H1 (cell line): ENCODE results near the gene SRGAP2. TPM values are rescaled to one million over a fixed set of nuclear protein-coding genes. Genes with fewer than 3 reads are reported as not detected.
"Not testable (repeated sequence)": the region's sequence is repeated elsewhere in the genome, so short reads cannot be mapped to it uniquely, and the experiment has no call there.

Experiments used
- CTCF ChIA-PET: fragments of 300-600 bp; sonication (Branson Sonifier 250); formaldehyde crosslinking; loops from one replicate; lab custom pipeline; 2021; ENCODE audit not compliant: partially characterized antibody; lab: Charles Lee
- POLR2A ChIA-PET: fragments of 300-600 bp; sonication (Branson Sonifier 250); formaldehyde crosslinking; loops from one replicate; lab custom pipeline; 2021; ENCODE audit warnings: inconsistent platforms; ENCODE audit not compliant: partially characterized antibody; lab: Charles Lee
- DNase-seq, 2 experiments: peaks; one replicate each; pipeline versions ENCODE4 v3.0.0 to v3.0.0-alpha.2; 2010 to 2022; ENCODE audit warnings: low spot score in 2 of 2, low read depth in 1 of 2, mixed read lengths in 1 of 2
- FAIRE-seq: peaks from 2 replicates; lab custom pipeline; 2011; peaks lifted over from hg19 to GRCh38; lab: Jason Lieb, UNC
- H2AFZ ChIP-seq: 2 replicates; pipeline ENCODE4 v1.8.1; 2012; ENCODE audit warnings: low read length, inconsistent platforms
- H2AK5ac ChIP-seq: 2 replicates; pipeline ENCODE4 v1.6.1; 2013; ENCODE audit warnings: low read depth, low read length
- H2BK120ac ChIP-seq: replicated peaks from 2 replicates; pipeline ENCODE3; 2013; ENCODE audit warnings: low read depth, low read length, inconsistent platforms
- H2BK12ac ChIP-seq: 2 replicates; pipeline ENCODE4 v1.6.1; 2013; ENCODE audit warnings: low read depth, low read length
- H2BK15ac ChIP-seq: 2 replicates; pipeline ENCODE4 v1.6.1; 2013; ENCODE audit warnings: low read length
- H2BK20ac ChIP-seq: 2 replicates; pipeline ENCODE4 v1.6.1; 2013; ENCODE audit warnings: low read length
- H2BK5ac ChIP-seq: 2 replicates; pipeline ENCODE4 v1.6.1; 2013; ENCODE audit warnings: low read depth, low read length
- H3K14ac ChIP-seq: 2 replicates; pipeline ENCODE4 v1.6.1; 2013; ENCODE audit warnings: inconsistent platforms; ENCODE audit not compliant: insufficient read length
- H3K18ac ChIP-seq: 2 replicates; pipeline ENCODE4 v1.6.1; 2013; ENCODE audit warnings: low read length; ENCODE audit errors: extremely low read depth
- H3K23ac ChIP-seq: 2 replicates; pipeline ENCODE4 v1.6.1; 2013; ENCODE audit warnings: inconsistent platforms; ENCODE audit not compliant: insufficient read length
- H3K23me2 ChIP-seq: 2 replicates; pipeline ENCODE4 v1.6.1; 2013; ENCODE audit warnings: low read depth, low read length
- H3K27ac ChIP-seq: 2 replicates; pipeline ENCODE4 v1.6.1; 2011; ENCODE audit warnings: low read depth, low read length, inconsistent platforms
- H3K27me3 ChIP-seq, 4 experiments: replicated peaks in 1 of 4; 1 replicate in 1 of 4; 2 replicates in 3 of 4; pipeline versions ENCODE4 v1.6.1 to v1.8.1; 2011 to 2013; ENCODE audit warnings: low read length in 3 of 4, mild to moderate bottlenecking in 3 of 4, inconsistent platforms in 2 of 4, mixed read lengths in 2 of 4, moderate library complexity in 1 of 4; ENCODE audit not compliant: control insufficient read depth in 3 of 4, insufficient read depth in 3 of 4; ENCODE audit errors: extremely low read depth in 1 of 4
- H3K36me3 ChIP-seq, 4 experiments: 2 replicates each; pipeline versions ENCODE4 v1.6.1 to v1.8.1; 2011 to 2013; ENCODE audit warnings: mild to moderate bottlenecking in 4 of 4, low read length in 3 of 4, moderate library complexity in 2 of 4, control low read depth in 1 of 4, inconsistent platforms in 1 of 4; ENCODE audit not compliant: insufficient read depth in 4 of 4, control insufficient read depth in 2 of 4
- H3K4ac ChIP-seq: replicated peaks from 2 replicates; pipeline ENCODE3; 2013; ENCODE audit warnings: low read length, low read depth, mixed read lengths, inconsistent platforms; ENCODE audit not compliant: insufficient read length
- H3K4me1 ChIP-seq, 4 experiments: replicated peaks in 1 of 4; 1 replicate in 1 of 4; 2 replicates in 3 of 4; pipeline versions ENCODE4 v1.6.1 to v1.8.1; 2011 to 2013; ENCODE audit warnings: low read length in 3 of 4, inconsistent platforms in 2 of 4, mixed read lengths in 1 of 4; ENCODE audit not compliant: insufficient read depth in 4 of 4, control insufficient read depth in 3 of 4
- H3K4me2 ChIP-seq, 2 experiments: 2 replicates each; pipeline versions ENCODE4 v1.6.1 to v1.8.1; 2011 to 2013; ENCODE audit warnings: low read depth in 2 of 2, low read length in 2 of 2, control low read depth in 1 of 2, inconsistent platforms in 1 of 2, mild to moderate bottlenecking in 1 of 2; ENCODE audit not compliant: insufficient read depth in 1 of 2
- H3K4me3 ChIP-seq, 4 experiments: fragments of 200-600, 300-600 bp in 1 of 4; sonication (generic), shearing (Covaris generic), sonication (Bioruptor Twin) in 1 of 4; 2 replicates each; pipeline versions ENCODE4 v1.5.1 to v1.8.1; 2011 to 2016; ENCODE audit warnings: low read length in 4 of 4, low read depth in 3 of 4, control low read depth in 2 of 4, inconsistent platforms in 2 of 4, mild to moderate bottlenecking in 2 of 4, mixed read lengths in 1 of 4, moderate library complexity in 1 of 4; ENCODE audit not compliant: insufficient read depth in 2 of 4; ENCODE audit errors: extremely low read depth in 1 of 4
- H3K56ac ChIP-seq: replicated peaks from 2 replicates; pipeline ENCODE3; 2013; ENCODE audit warnings: low read depth, mild to moderate bottlenecking, mixed read lengths, low read length, inconsistent platforms; ENCODE audit not compliant: insufficient read length
- H3K79me1 ChIP-seq: 2 replicates; pipeline ENCODE4 v1.6.1; 2013; ENCODE audit warnings: low read depth, low read length, control low read depth
- H3K79me2 ChIP-seq, 2 experiments: 2 replicates each; pipeline versions ENCODE4 v1.6.1 to v1.8.1; 2012 to 2013; ENCODE audit warnings: low read length in 2 of 2, mild to moderate bottlenecking in 2 of 2, inconsistent platforms in 1 of 2; ENCODE audit not compliant: insufficient read depth in 2 of 2, control insufficient read depth in 1 of 2
- H3K9ac ChIP-seq, 4 experiments: replicated peaks in 1 of 4; 1 replicate in 1 of 4; 2 replicates in 3 of 4; pipeline versions ENCODE4 v1.6.1 to v1.8.1; 2011 to 2013; ENCODE audit warnings: low read depth in 3 of 4, low read length in 3 of 4, control low read depth in 2 of 4, mild to moderate bottlenecking in 2 of 4, moderate library complexity in 2 of 4, inconsistent platforms in 1 of 4; ENCODE audit errors: extremely low read depth in 1 of 4
- H3K9me3 ChIP-seq, 2 experiments: 2 replicates each; pipeline versions ENCODE4 v1.6.1 to v1.8.1; 2012 to 2013; ENCODE audit warnings: mild to moderate bottlenecking in 2 of 2, moderate library complexity in 2 of 2, control low read depth in 1 of 2, inconsistent platforms in 1 of 2, low read depth in 1 of 2, low read length in 1 of 2, mixed read lengths in 1 of 2; ENCODE audit not compliant: insufficient read depth in 2 of 2
- H4K20me1 ChIP-seq, 2 experiments: replicated peaks in 1 of 2; 2 replicates each; pipeline versions ENCODE3 to v1.8.1; 2011 to 2013; ENCODE audit warnings: inconsistent platforms in 2 of 2, low read length in 2 of 2, mild to moderate bottlenecking in 1 of 2; ENCODE audit not compliant: insufficient read depth in 2 of 2, control insufficient read depth in 1 of 2
- H4K5ac ChIP-seq: 2 replicates; pipeline ENCODE4 v1.6.1; 2013; ENCODE audit warnings: low read length, low read depth, mixed read lengths, inconsistent platforms; ENCODE audit not compliant: insufficient read length
- H4K8ac ChIP-seq: 2 replicates; pipeline ENCODE4 v1.8.0; 2013; ENCODE audit warnings: mild to moderate bottlenecking, moderate library complexity, low read length, inconsistent platforms; ENCODE audit not compliant: insufficient read depth; ENCODE audit errors: extremely low read depth
- H4K91ac ChIP-seq: replicated peaks from 2 replicates; pipeline ENCODE3; 2013; ENCODE audit warnings: low read length, mixed read lengths, inconsistent platforms; ENCODE audit not compliant: insufficient read length
- WGBS, 2 experiments: shearing (Covaris generic) in 1 of 2; methylation state at CpG; one replicate each; pipeline versions ENCODE4 v1.1.6 to v1.1.7; 2013 to 2015; ENCODE audit warnings: low lambda C conversion rate in 2 of 2, mixed read lengths in 2 of 2, inconsistent platforms in 1 of 2, low coverage in 1 of 2, missing lambda C conversion rate in 1 of 2; ENCODE audit not compliant: insufficient replicate concordance in 2 of 2, insufficient coverage in 1 of 2, insufficient read length in 1 of 2; ENCODE audit errors: extremely low coverage in 1 of 2, missing lambda C conversion rate in 1 of 2; 5-methylcytosine and 5-hydroxymethylcytosine counted together
- polyA plus RNA-seq, 7 experiments: library from polyadenylated mRNA; depleted of rRNA in 3 of 7; stranded (reverse) in 5 of 7; unstranded in 2 of 7; fragments of >200 nt in 5 of 7; fragments of 200-250 nt in 2 of 7; gene quantifications; 1 replicate in 5 of 7; 2 replicates in 1 of 7; 4 replicates in 1 of 7; pipeline versions ENCODE4 v1.2.1 to v1.2.3, GENCODE V29; 2011 to 2013; ENCODE audit warnings: missing spikeins in 2 of 7, mixed read lengths in 2 of 7
- total RNA-seq: library from RNA; stranded (reverse); fragmentation: NEBNext Ultra II Directional; extraction: Animal tissue kit (Norgen Biotek cat#: 25700); gene quantifications from 2 replicates; pipeline ENCODE4 v1.2.1, GENCODE V29; 2021

The SRGAP2 gene
- total and polyA plus RNA-seq, 2 of the 8 experiments (the other 6 are each of a cell fraction or from before 2014, with no cell fraction given) = 10.8 to 54.0 TPM

DNA sequence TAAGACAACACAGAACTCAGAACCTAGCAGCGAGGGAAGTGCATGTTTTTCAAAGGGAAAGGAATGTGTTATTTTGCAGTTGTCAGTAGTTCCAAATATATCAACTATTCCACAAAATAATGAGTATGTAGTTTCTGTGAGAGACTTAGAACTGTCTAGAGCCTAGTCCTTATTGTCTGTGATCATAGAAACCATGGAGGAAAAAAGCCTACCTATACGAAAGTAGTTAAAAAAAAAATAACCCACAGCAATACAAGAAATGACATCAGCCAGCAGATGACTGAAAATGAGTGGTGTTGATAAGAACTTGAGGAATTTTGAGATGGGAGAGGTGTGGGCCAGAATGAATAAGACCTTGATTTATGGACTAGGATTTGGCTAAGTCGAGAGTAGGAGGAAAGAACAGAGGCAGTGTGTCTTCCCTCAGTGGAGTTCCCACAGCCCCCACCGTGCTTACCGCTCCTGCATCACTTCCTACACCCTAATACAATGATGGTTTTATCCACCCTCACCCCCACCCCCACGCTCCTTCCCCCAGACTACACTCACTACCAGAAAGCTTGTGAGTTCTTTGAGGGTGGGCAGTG, 20.9 kb downstream of the SRGAP2 start:
- DNase-seq, H3K27me3 ChIP-seq, H4K20me1 ChIP-seq, H3K79me2 ChIP-seq, H4K8ac ChIP-seq, H3K18ac ChIP-seq, H3K79me1 ChIP-seq, H3K23ac ChIP-seq, H2AFZ ChIP-seq, CTCF ChIA-PET, H3K9ac ChIP-seq, H3K4me2 ChIP-seq, H2BK15ac ChIP-seq, H3K4me3 ChIP-seq, H4K5ac ChIP-seq, H3K27ac ChIP-seq, POLR2A ChIA-PET, H3K4ac ChIP-seq, H3K9me3 ChIP-seq, H2AK5ac ChIP-seq, H4K91ac ChIP-seq, H2BK12ac ChIP-seq, H3K23me2 ChIP-seq, FAIRE-seq, H3K56ac ChIP-seq, H3K4me1 ChIP-seq, H3K36me3 ChIP-seq, H2BK5ac ChIP-seq, H2BK20ac ChIP-seq, H2BK120ac ChIP-seq, H3K14ac ChIP-seq: not testable (repeated sequence)
- WGBS, 2 experiments = 93% methylated on average over 2 of the region's 6 CpGs; no CpG with 5 or more reads in 1 of the 2 experiments

DNA sequence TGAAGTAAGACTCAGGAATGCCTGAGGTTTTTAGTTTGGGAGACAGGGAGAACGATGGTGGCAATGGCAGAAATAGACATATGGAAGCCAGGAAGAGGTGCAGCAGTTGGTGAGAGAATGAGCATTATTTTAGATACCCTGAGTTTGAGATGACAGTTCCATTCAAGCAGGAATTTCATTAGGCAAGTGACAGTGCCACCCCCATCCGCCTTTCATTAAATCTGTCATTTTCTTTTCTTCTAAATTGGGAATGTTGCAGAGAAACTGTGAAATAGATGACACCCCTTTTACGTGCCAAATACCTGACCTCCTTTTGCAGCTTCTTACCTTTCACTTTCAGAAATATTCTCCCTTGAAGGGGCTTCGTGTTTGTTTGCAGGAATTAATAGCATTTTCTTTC, 22.0 kb downstream of the SRGAP2 start:
- POLR2A ChIA-PET = not testable (repeated sequence)

More for the DNA sequence above, 22.0 kb downstream of the SRGAP2 start:
- H2BK5ac ChIP-seq, H2AK5ac ChIP-seq, H4K20me1 ChIP-seq, H2BK15ac ChIP-seq, H3K4ac ChIP-seq, CTCF ChIA-PET, H3K9me3 ChIP-seq, H2BK12ac ChIP-seq, H4K8ac ChIP-seq, DNase-seq, H3K79me1 ChIP-seq, H3K27me3 ChIP-seq, H3K14ac ChIP-seq, H3K36me3 ChIP-seq, H4K5ac ChIP-seq, H3K23ac ChIP-seq, H4K91ac ChIP-seq, H2BK20ac ChIP-seq, H3K18ac ChIP-seq, H3K4me2 ChIP-seq, H2BK120ac ChIP-seq, H2AFZ ChIP-seq, H3K23me2 ChIP-seq, H3K27ac ChIP-seq, H3K4me1 ChIP-seq, H3K79me2 ChIP-seq, FAIRE-seq, H3K4me3 ChIP-seq, H3K9ac ChIP-seq, H3K56ac ChIP-seq: not testable (repeated sequence)
- 83% methylated on average over 3 of the region's 4 CpGs; no CpG with 5 or more reads in 1 of the 2 experiments for WGBS, 2 experiments
